ENCODE data around the gene RAB3D.
"Not testable (repeated sequence)": the region's sequence is repeated elsewhere in the genome, so short reads cannot be mapped to it uniquely, and the experiment has no call there.

Gene RAB3D

GRCh38 chr19:11355160-11356073 is 16.0 kb upstream of the RAB3D start, which contains the start of gene PLPPR2:
TSS of gene PLPPR2 (plus strand) at chr19:11355432. CDS start at chr19:11357674, 2,242 bp downstream.
- peak within 1 kb of the TSS; percentile 19 for H3K27ac Mint-ChIP-seq
- DNase-seq, result peak; percentile 95
- no peak for TF ChIP-seq CTCF (IDR thresholded peaks at IDR 0.05)
- H3K36me3 Mint-ChIP-seq (ENCODE audit: low read depth), result no peaks in the 10 kb centered on the region
- H3K27me3 Mint-ChIP-seq (ENCODE audit: low read depth, poor library complexity), result peaks cover 49% of the 10 kb centered on the region
- H3K4me3 Mint-ChIP-seq, result peak within 1 kb of the TSS; percentile 81
- peaks cover 40% of the 10 kb centered on the region for H3K4me1 Mint-ChIP-seq
- no peaks in the 10 kb centered on the region for H3K9me3 Mint-ChIP-seq

GRCh38 chr19:11354102-11354501 is 14.6 kb upstream of the RAB3D start:
- H3K4me3 Mint-ChIP-seq; DNase-seq; H3K36me3 Mint-ChIP-seq (ENCODE audit: low read depth); H3K27ac Mint-ChIP-seq; H3K9me3 Mint-ChIP-seq: not testable (repeated sequence)
- Mint-ChIP-seq H3K27me3 (ENCODE audit: low read depth, poor library complexity) (peaks cover 39% of the 10 kb centered on the region), H3K4me1 (peaks cover 39% of the 10 kb centered on the region)

- Mint-ChIP-seq H3K36me3 (ENCODE audit: low read depth) (peaks cover 7% of the 10 kb centered on the region), H3K27me3 (ENCODE audit: low read depth, poor library complexity) (peaks cover 13% of the 10 kb centered on the region), H3K4me3 (no peak overlapping the region), H3K27ac (no peak overlapping the region), H3K9me3 (peaks cover 9% of the 10 kb centered on the region), H3K4me1 (peaks cover 50% of the 10 kb centered on the region)
- no peak for DNase-seq
- TF ChIP-seq CTCF (IDR thresholded peaks at IDR 0.05), result no peak
Measured at GRCh38 chr19:11349171-11349570, 9.7 kb upstream of the RAB3D start.

GRCh38 chr19:11347546-11348039 is 8.1 kb upstream of the RAB3D start:
- H3K4me1 Mint-ChIP-seq, result peaks cover 42% of the 10 kb centered on the region
- no peak overlapping the region for H3K27ac Mint-ChIP-seq
- no peak for DNase-seq
- H3K4me3 Mint-ChIP-seq, result peak overlapping the region; percentile 97
- no peak for TF ChIP-seq CTCF (IDR thresholded peaks at IDR 0.05)
- peaks cover 7% of the 10 kb centered on the region for H3K36me3 Mint-ChIP-seq (ENCODE audit: low read depth)
- peaks cover 10% of the 10 kb centered on the region for H3K27me3 Mint-ChIP-seq (ENCODE audit: low read depth, poor library complexity)
- peaks cover 9% of the 10 kb centered on the region for H3K9me3 Mint-ChIP-seq

- DNase-seq, result peak; percentile 97
- no peak for TF ChIP-seq CTCF (IDR thresholded peaks at IDR 0.05)
- H3K9me3 Mint-ChIP-seq, result peaks cover 9% of the 10 kb centered on the region
- H3K4me1 Mint-ChIP-seq, result peaks cover 35% of the 10 kb centered on the region
- peaks cover 4% of the 10 kb centered on the region for H3K27me3 Mint-ChIP-seq (ENCODE audit: low read depth, poor library complexity)
- peak within 1 kb of the TSS; percentile 97 for H3K4me3 Mint-ChIP-seq
- peaks cover 19% of the 10 kb centered on the region for H3K36me3 Mint-ChIP-seq (ENCODE audit: low read depth)
- peak within 1 kb of the TSS; percentile 86 for H3K27ac Mint-ChIP-seq
Measured at GRCh38 chr19:11346104-11346940, 6.9 kb upstream of the RAB3D start, which contains the start of the genes CCDC159 and TMEM205. TSS of gene CCDC159 (plus strand) at chr19:11346519. CDS start at chr19:11346607, 88 bp downstream. TSS of gene TMEM205 (minus strand) at chr19:11346268. CDS start at chr19:11345619, 649 bp downstream.
